ENCODE data around the gene KCNE2. TPM values are rescaled to one million over a fixed set of nuclear protein-coding genes. Genes with fewer than 3 reads are reported as not detected.

Gene KCNE2
- total RNA-seq, 1 experiment from 2014 or later = not detected

DNA sequence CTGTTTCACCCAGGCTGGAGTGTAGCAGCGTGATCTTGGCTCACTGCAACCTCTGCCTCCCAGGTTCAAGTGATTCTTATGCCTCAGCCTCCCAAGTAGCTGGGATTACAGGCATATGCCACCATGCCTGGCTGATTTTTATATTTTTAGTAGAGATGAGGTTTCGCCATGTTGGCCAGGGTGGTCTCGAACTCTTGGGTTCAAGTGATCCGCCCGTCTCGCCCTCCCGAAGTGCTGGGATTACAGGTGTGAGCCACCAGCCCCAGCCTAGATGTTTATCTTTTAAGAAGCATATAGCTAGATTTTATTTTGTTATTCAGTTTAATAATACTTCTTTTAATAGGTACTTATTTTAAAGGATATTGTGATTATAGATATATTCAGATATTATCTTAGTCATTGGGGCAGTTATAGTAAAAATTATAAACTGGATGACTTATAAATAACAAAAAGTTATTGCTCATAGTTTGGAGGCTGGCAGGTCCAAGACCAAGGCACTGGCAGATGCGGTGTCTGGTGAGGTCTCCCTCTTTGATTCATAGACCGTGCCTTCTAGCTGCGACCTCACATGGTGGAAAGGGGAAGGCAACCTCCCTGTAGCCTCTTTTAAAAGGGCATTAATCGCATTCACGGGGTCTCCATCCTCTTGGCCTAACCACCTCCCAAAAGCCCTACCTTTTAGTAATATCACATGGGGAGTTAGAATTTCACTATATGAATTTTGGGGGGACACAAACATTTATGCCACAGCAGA is 3.1 kb upstream of the KCNE2 start:
- H3K4me2 ChIP-seq (ENCODE audit: low read length) = no peak overlapping the region
- CTCF ChIA-PET = interaction anchor here (1.8 to 3.0 kb wide), 2 partner anchors 270 to 437 kb away, joined by 7 to 14 read pairs; no protein-coding TSS in a partner anchor
- H3K4me3 ChIP-seq (replicated peaks in 1 of 2; ENCODE audit: low read depth in 1 of 2, low read length in 2 of 2) = no peak overlapping the region
- H3K79me2 ChIP-seq (ENCODE audit: insufficient read depth, low read length) = no peaks in the 10 kb centered on the region
- H4K20me1 ChIP-seq (ENCODE audit: insufficient read depth) = no peaks in the 10 kb centered on the region
- no peaks in the 10 kb centered on the region for H3K27me3 ChIP-seq (ENCODE audit: insufficient read depth, low read length)
- DNase-seq (ENCODE audit: low read depth, low spot score) = no peak
- peaks cover 3 to 7% of the 10 kb centered on the region in 2 experiments; a peak in 2 of 4 replicates for H3K4me1 ChIP-seq (ENCODE audit: control insufficient read depth in 1 of 2, insufficient read depth in 2 of 2, low read length in 2 of 2)
- no peak for TF ChIP-seq ELF1 (IDR thresholded peaks at IDR 0.05; ENCODE audit: borderline replicate concordance, low read depth)
- no peak for TF ChIP-seq EGR1 (IDR thresholded peaks at IDR 0.05; ENCODE audit: low read depth)
- no peaks in the 10 kb centered on the region for H3K36me3 ChIP-seq (ENCODE audit: control insufficient read depth in 1 of 2, insufficient read depth in 2 of 2, low read length in 2 of 2)
- intact Hi-C loops (cut with micrococcal nuclease) = no loop called here
- H2AFZ ChIP-seq (ENCODE audit: low read depth, low read length, poor library complexity, severe bottlenecking) = no peak overlapping the region
- POLR2A ChIA-PET = no interaction called here
- H3K9ac ChIP-seq (ENCODE audit: low read length) = no peak overlapping the region
- RAD21 ChIA-PET (ENCODE audit: low non-redundant PET in 1 of 2, low total read pairs in 2 of 2, uncharacterized antibody in 2 of 2, unreplicated experiment in 2 of 2) = no interaction called here
- no peaks in the 10 kb centered on the region for H3K9me3 ChIP-seq (ENCODE audit: control insufficient read depth in 1 of 2, insufficient read depth in 1 of 2, low read depth in 1 of 2, low read length in 2 of 2)
- no peaks in the 10 kb centered on the region for H3K9me2 ChIP-seq (ENCODE audit: insufficient read depth)
- H3K27ac ChIP-seq (ENCODE audit: low read depth, low read length) = no peak overlapping the region
- no peak for ATAC-seq
- no TSS peak for BruUV-seq (replicated peaks)

DNA sequence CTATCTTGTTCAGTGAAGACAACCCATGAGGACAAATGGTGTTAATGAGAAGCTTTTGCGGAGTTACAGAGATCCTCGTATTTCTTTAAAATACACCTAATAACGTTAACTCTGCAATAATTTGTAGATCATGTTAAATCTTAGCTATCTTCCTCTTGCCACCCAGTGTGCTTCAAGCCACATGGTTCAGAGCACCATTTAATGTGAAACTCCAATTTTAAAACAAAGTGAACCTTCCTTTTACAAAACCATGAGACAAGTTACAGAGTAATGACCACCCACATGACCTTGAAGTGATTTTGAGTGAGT is 1.7 kb upstream of the KCNE2 start:
- Histone ChIP-seq H3K27me3 (ENCODE audit: insufficient read depth, low read length) (no peaks in the 10 kb centered on the region), H3K79me2 (ENCODE audit: insufficient read depth, low read length) (no peaks in the 10 kb centered on the region), H2AFZ (ENCODE audit: low read depth, low read length, poor library complexity, severe bottlenecking) (peak overlapping the region; percentile 74), H3K4me3 (replicated peaks in 1 of 2; ENCODE audit: low read depth in 1 of 2, low read length in 2 of 2) (no peak overlapping the region), H3K36me3 (ENCODE audit: control insufficient read depth in 1 of 2, insufficient read depth in 2 of 2, low read length in 2 of 2) (no peaks in the 10 kb centered on the region), H3K9ac (ENCODE audit: low read length) (no peak overlapping the region), H3K4me1 (ENCODE audit: control insufficient read depth in 1 of 2, insufficient read depth in 2 of 2, low read length in 2 of 2) (peaks cover 4 to 7% of the 10 kb centered on the region in 2 experiments), H3K9me3 (ENCODE audit: control insufficient read depth in 1 of 2, insufficient read depth in 1 of 2, low read depth in 1 of 2, low read length in 2 of 2) (no peaks in the 10 kb centered on the region), H4K20me1 (ENCODE audit: insufficient read depth) (no peaks in the 10 kb centered on the region), H3K9me2 (ENCODE audit: insufficient read depth) (no peaks in the 10 kb centered on the region), H3K4me2 (ENCODE audit: low read length) (peak overlapping the region; percentile 59), H3K27ac (ENCODE audit: low read depth, low read length) (no peak overlapping the region)
- ATAC-seq = peak; percentile 51
- ChIA-PET POLR2A (no interaction called here), RAD21 (ENCODE audit: low non-redundant PET in 1 of 2, low total read pairs in 2 of 2, uncharacterized antibody in 2 of 2, unreplicated experiment in 2 of 2) (no interaction called here), CTCF (interaction anchor here (0.8 to 3.0 kb wide), 7 partner anchors 9 to 599 kb away, joined by 3 to 14 read pairs (median 5); no protein-coding TSS in a partner anchor)
- intact Hi-C loops (cut with micrococcal nuclease) = loop anchor here (1.0 kb wide), 1 partner anchor 268 kb away; no protein-coding TSS in a partner anchor
- TF ChIP-seq POLR2AphosphoS5 (IDR thresholded peaks at IDR 0.05; ENCODE audit: low read depth, low read length) (no peak), FOSL1 (IDR thresholded peaks at IDR 0.05; ENCODE audit: low read depth) (no peak), POLR2A (IDR thresholded peaks at IDR 0.05; ENCODE audit: borderline replicate concordance, extremely low read depth, insufficient read depth, insufficient read length) (no peak), SP1 (IDR thresholded peaks at IDR 0.05; ENCODE audit: low read depth) (no peak), EZH2phosphoT487 (IDR thresholded peaks at IDR 0.05; ENCODE audit: borderline replicate concordance) (no peak), SIN3A (IDR thresholded peaks at IDR 0.05; ENCODE audit: low read depth) (no peak)
- TF ChIP-seq, protein P1, sequence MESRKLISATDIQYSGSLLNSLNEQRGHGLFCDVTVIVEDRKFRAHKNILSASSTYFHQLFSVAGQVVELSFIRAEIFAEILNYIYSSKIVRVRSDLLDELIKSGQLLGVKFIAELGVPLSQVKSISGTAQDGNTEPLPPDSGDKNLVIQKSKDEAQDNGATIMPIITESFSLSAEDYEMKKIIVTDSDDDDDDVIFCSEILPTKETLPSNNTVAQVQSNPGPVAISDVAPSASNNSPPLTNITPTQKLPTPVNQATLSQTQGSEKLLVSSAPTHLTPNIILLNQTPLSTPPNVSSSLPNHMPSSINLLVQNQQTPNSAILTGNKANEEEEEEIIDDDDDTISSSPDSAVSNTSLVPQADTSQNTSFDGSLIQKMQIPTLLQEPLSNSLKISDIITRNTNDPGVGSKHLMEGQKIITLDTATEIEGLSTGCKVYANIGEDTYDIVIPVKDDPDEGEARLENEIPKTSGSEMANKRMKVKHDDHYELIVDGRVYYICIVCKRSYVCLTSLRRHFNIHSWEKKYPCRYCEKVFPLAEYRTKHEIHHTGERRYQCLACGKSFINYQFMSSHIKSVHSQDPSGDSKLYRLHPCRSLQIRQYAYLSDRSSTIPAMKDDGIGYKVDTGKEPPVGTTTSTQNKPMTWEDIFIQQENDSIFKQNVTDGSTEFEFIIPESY (IDR thresholded peaks at IDR 0.05; ENCODE audit: extremely low read depth, insufficient replicate concordance, low read length) = no peak
- TF ChIP-seq, protein P2, sequence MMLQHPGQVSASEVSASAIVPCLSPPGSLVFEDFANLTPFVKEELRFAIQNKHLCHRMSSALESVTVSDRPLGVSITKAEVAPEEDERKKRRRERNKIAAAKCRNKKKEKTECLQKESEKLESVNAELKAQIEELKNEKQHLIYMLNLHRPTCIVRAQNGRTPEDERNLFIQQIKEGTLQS (IDR thresholded peaks at IDR 0.05) = no peak
- BruUV-seq (replicated peaks) = no TSS peak
- no peak for DNase-seq (ENCODE audit: low read depth, low spot score)
